ENCODE measurements around the gene XYLT1. TPM values are rescaled to one million over a fixed set of nuclear protein-coding genes. Genes with fewer than 3 reads are reported as not detected.

Gene XYLT1
- total and polyA plus RNA-seq, 2 of the 4 experiments (the other 2 are of a cell fraction) = 9.0 to 12.7 TPM

DNA sequence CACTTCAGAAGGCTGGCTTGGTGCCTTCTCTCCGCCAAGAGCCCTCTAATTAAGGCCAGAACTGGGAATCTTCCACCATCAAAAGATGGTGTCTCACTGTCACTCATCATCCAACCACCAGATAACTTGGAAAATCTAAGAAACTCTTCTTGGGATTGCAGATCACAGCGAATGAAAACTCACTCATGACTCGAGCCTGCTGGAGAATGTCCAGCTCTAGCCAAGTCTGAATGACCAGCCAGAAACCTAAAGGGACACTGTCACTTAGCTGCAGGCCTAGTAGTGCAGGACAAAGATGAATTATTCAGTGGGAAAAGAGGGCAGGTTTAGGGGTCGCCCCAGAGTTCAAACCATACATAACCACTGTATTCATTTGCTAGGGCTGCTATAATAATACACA, 107.8 kb downstream of the XYLT1 start:
- no peak for ATAC-seq (ENCODE audit: low read depth)
- CTCF ChIA-PET = interaction anchor here (0.7 kb wide), 1 partner anchor 9 kb away, joined by 3 read pairs; no protein-coding TSS in a partner anchor
- H3K56ac ChIP-seq (ENCODE audit: extremely low read depth, insufficient read depth, low read length) = no peak overlapping the region
- no peak overlapping the region for H2AFZ ChIP-seq (replicated peaks; ENCODE audit: low read length, poor library complexity)
- H4K91ac ChIP-seq (ENCODE audit: insufficient read depth, low read depth, low read length) = no peak overlapping the region
- no peak overlapping the region for H2AK9ac ChIP-seq (replicated peaks; ENCODE audit: low read depth, low read length, poor library complexity)
- H3K4ac ChIP-seq (ENCODE audit: low read depth, low read length) = no peak overlapping the region
- no peak overlapping the region for H2BK15ac ChIP-seq (ENCODE audit: low read depth, low read length)
- no peak overlapping the region for H3K4me2 ChIP-seq (ENCODE audit: low read depth, low read length)
- 0 out of 2 replicates have a peak overlapping the region, but pooled peaks have one; percentile 7 for H3K23ac ChIP-seq (ENCODE audit: low read depth, low read length)
- peak; percentile 37 for DNase-seq
- no peak overlapping the region for H2BK120ac ChIP-seq (ENCODE audit: low read depth, low read length)
- no peak overlapping the region for H3K27ac ChIP-seq (ENCODE audit: insufficient read depth, low read length)
- no peak for TF ChIP-seq POLR2A (IDR thresholded peaks at IDR 0.05; ENCODE audit: low read depth, low read length)
- no peak for TF ChIP-seq MAFK (IDR thresholded peaks at IDR 0.05; ENCODE audit: low read depth, low read length)
- no peak for TF ChIP-seq USF2 (IDR thresholded peaks at IDR 0.05; ENCODE audit: low read depth, low read length)
- TF ChIP-seq RCOR1 (IDR thresholded peaks at IDR 0.05; ENCODE audit: insufficient replicate concordance, low read length) = no peak
- no peak for TF ChIP-seq MXI1 (IDR thresholded peaks at IDR 0.05; ENCODE audit: borderline replicate concordance, low read depth, low read length)
- TF ChIP-seq CHD1 (IDR thresholded peaks at IDR 0.05; ENCODE audit: low read depth, low read length) = no peak
- no peak for TF ChIP-seq CEBPB (IDR thresholded peaks at IDR 0.05; ENCODE audit: low read depth, low read length)
- intact Hi-C loops (cut with micrococcal nuclease) = no loop called here
- no peak overlapping the region for H4K8ac ChIP-seq (ENCODE audit: low read depth in 2 of 2, low read length in 2 of 2)
- H3K27me3 ChIP-seq (ENCODE audit: control insufficient read depth, insufficient read depth, low read length) = no peaks in the 10 kb centered on the region
- H3K9me1 ChIP-seq (ENCODE audit: insufficient read depth, low read length) = peaks cover 14% of the 10 kb centered on the region; the same call in 1 of the 2 replicates
- dilution Hi-C loops (cut with HindIII; ENCODE audit: low sequenced_read_pairs, unreplicated experiment) = no loop called here
- no peaks in the 10 kb centered on the region for H3K36me3 ChIP-seq (ENCODE audit: control insufficient read depth, insufficient read depth, low read length)
- no peak overlapping the region for H3K18ac ChIP-seq (ENCODE audit: low read depth, low read length)
- H3K9me3 ChIP-seq (ENCODE audit: control insufficient read depth, insufficient read depth, low read length) = no peaks in the 10 kb centered on the region
- in situ Hi-C loops (cut with MboI; ENCODE audit: low sequenced_read_pairs) = no loop called here
- no peak overlapping the region for H3K14ac ChIP-seq (replicated peaks; ENCODE audit: low read depth, low read length)
- peaks cover 20 to 69% of the 10 kb centered on the region in 2 experiments; a peak in 2 of 4 replicates for H3K79me1 ChIP-seq (ENCODE audit: low read depth in 1 of 2, low read length in 2 of 2)
- no peak overlapping the region for H3K4me3 ChIP-seq (ENCODE audit: insufficient read depth, low read depth, low read length)
- H3K9ac ChIP-seq (ENCODE audit: low read depth, low read length) = no peak overlapping the region
- H2BK20ac ChIP-seq (ENCODE audit: low read depth, low read length) = no peak overlapping the region
- H4K20me1 ChIP-seq (ENCODE audit: insufficient read depth, low read length) = peaks cover 24% of the 10 kb centered on the region; the same call in 1 of the 2 replicates
- H2BK5ac ChIP-seq (ENCODE audit: low read depth, low read length, poor library complexity, severe bottlenecking) = no peak overlapping the region
- H2AK5ac ChIP-seq (ENCODE audit: low read depth, low read length) = no peak overlapping the region
- WGBS, 2 experiments (ENCODE audit: extremely low coverage in 2 of 2, insufficient read length in 1 of 2) = 75% methylated on average over 2 of the region's 4 CpGs; no CpG with 5 or more reads in 1 of the 2 experiments
- H4K5ac ChIP-seq (ENCODE audit: low read depth, low read length) = no peak overlapping the region
- POLR2A ChIA-PET (ENCODE audit: unreplicated experiment) = no interaction called here
- H3K4me1 ChIP-seq (ENCODE audit: control insufficient read depth, insufficient read depth, low read length) = peaks cover 9% of the 10 kb centered on the region
- BruUV-seq (replicated peaks) = no TSS peak
